Measurements from ENCODE around the gene CD44. TPM values are rescaled to one million over a fixed set of nuclear protein-coding genes. Genes with fewer than 3 reads are reported as not detected.

The CD44 gene
- total RNA-seq, 2 donors from 2014 or later = 385 to 504 TPM

- no peak overlapping the region for H3K27ac Mint-ChIP-seq
- H3K36me3 Mint-ChIP-seq (ENCODE audit: insufficient read depth in 2 of 2) = peaks cover 4 to 7% of the 10 kb centered on the region in 2 donors
- peaks cover 67% of the 10 kb centered on the region for H3K4me1 Mint-ChIP-seq (ENCODE audit: low read depth)
- no peak for DNase-seq
- no peak for ATAC-seq (replicated peaks in 1 of 2)
- H3K4me3 Mint-ChIP-seq = no peak overlapping the region
- no peaks in the 10 kb centered on the region for H3K27me3 Mint-ChIP-seq (ENCODE audit: low read depth)
- H3K9me3 Mint-ChIP-seq = peaks cover 0 to 2% of the 10 kb centered on the region in 2 donors
Observed at GRCh38 chr11:35136311-35136710, 2.7 kb upstream of the CD44 start.

- DNase-seq (no peak), ATAC-seq (replicated peaks in 1 of 2) (no peak)
- Mint-ChIP-seq H3K27me3 (ENCODE audit: low read depth) (no peaks in the 10 kb centered on the region), H3K36me3 (ENCODE audit: insufficient read depth in 2 of 2) (peaks cover 4 to 9% of the 10 kb centered on the region in 2 donors), H3K9me3 (peaks cover 0 to 2% of the 10 kb centered on the region in 2 donors), H3K27ac (peak overlapping the region; percentile 35), H3K4me1 (ENCODE audit: low read depth) (peaks cover 68% of the 10 kb centered on the region), H3K4me3 (peak overlapping the region; percentile 90 to 91)
Observed at GRCh38 chr11:35138058-35138457, 913 bp upstream of the CD44 start.

GRCh38 chr11:35138606-35138942 is 397 bp upstream of the CD44 start:
- peak overlapping the region; percentile 90 to 91 for H3K4me3 Mint-ChIP-seq
- peaks cover 0 to 1% of the 10 kb centered on the region in 2 donors for H3K9me3 Mint-ChIP-seq
- ATAC-seq (replicated peaks in 1 of 2) (no peak), DNase-seq (no peak)
- H3K27me3 Mint-ChIP-seq (ENCODE audit: low read depth) = no peaks in the 10 kb centered on the region
- H3K36me3 Mint-ChIP-seq (ENCODE audit: insufficient read depth in 2 of 2) = peaks cover 4 to 9% of the 10 kb centered on the region in 2 donors
- peak overlapping the region; percentile 52 for H3K27ac Mint-ChIP-seq
- H3K4me1 Mint-ChIP-seq (ENCODE audit: low read depth) = peaks cover 69% of the 10 kb centered on the region

- Mint-ChIP-seq H3K36me3 (ENCODE audit: insufficient read depth in 2 of 2) (peaks cover 4 to 9% of the 10 kb centered on the region in 2 donors), H3K27me3 (ENCODE audit: low read depth) (no peaks in the 10 kb centered on the region), H3K4me3 (peak overlapping the region; percentile 90 to 91), H3K27ac (peak overlapping the region; percentile 96), H3K4me1 (ENCODE audit: low read depth) (peaks cover 71% of the 10 kb centered on the region), H3K9me3 (no peaks in the 10 kb centered on the region)
- ATAC-seq (replicated peaks in 1 of 2) (no peak), DNase-seq (no peak)
Observed at GRCh38 chr11:35139722-35140282, 831 bp downstream of the CD44 start.

GRCh38 chr11:35141071-35141470 is 2.1 kb downstream of the CD44 start:
- DNase-seq (no peak), ATAC-seq (replicated peaks in 1 of 2) (no peak)
- Mint-ChIP-seq H3K9me3 (no peaks in the 10 kb centered on the region), H3K27me3 (ENCODE audit: low read depth) (no peaks in the 10 kb centered on the region), H3K4me3 (peak overlapping the region; percentile 90 to 91), H3K36me3 (ENCODE audit: insufficient read depth in 2 of 2) (peaks cover 4 to 11% of the 10 kb centered on the region in 2 donors), H3K4me1 (ENCODE audit: low read depth) (peaks cover 75% of the 10 kb centered on the region), H3K27ac (peak overlapping the region; percentile 96)

- H3K36me3 Mint-ChIP-seq (ENCODE audit: insufficient read depth in 2 of 2) = peaks cover 4 to 11% of the 10 kb centered on the region in 2 donors
- peak overlapping the region; percentile 90 to 91 for H3K4me3 Mint-ChIP-seq
- no peak for ATAC-seq (replicated peaks in 1 of 2)
- peaks cover 80% of the 10 kb centered on the region for H3K4me1 Mint-ChIP-seq (ENCODE audit: low read depth)
- no peaks in the 10 kb centered on the region for H3K27me3 Mint-ChIP-seq (ENCODE audit: low read depth)
- DNase-seq = peak in 1 of 2 donors; percentile 38
- peaks cover 0 to under 1% of the 10 kb centered on the region in 2 donors for H3K9me3 Mint-ChIP-seq
- peak overlapping the region; percentile 96 for H3K27ac Mint-ChIP-seq
Observed at GRCh38 chr11:35141571-35141971, 2.6 kb downstream of the CD44 start.

- Mint-ChIP-seq H3K27ac (peak overlapping the region; percentile 26), H3K9me3 (peaks cover 0 to 3% of the 10 kb centered on the region in 2 donors), H3K4me3 (peak overlapping the region; percentile 86 to 91), H3K27me3 (ENCODE audit: low read depth) (no peaks in the 10 kb centered on the region), H3K4me1 (ENCODE audit: low read depth) (peaks cover 84% of the 10 kb centered on the region), H3K36me3 (ENCODE audit: insufficient read depth in 2 of 2) (peaks cover 7 to 16% of the 10 kb centered on the region in 2 donors)
- DNase-seq = peak; percentile 47 to 67
- no peak for ATAC-seq (replicated peaks in 1 of 2)
Observed at GRCh38 chr11:35142481-35143075, 3.6 kb downstream of the CD44 start.

- ATAC-seq (replicated peaks in 1 of 2) (peak in 1 of 2 donors; percentile 3), DNase-seq (no peak)
- peak overlapping the region; percentile 98 for H3K27ac Mint-ChIP-seq
- peaks cover 7 to 16% of the 10 kb centered on the region in 2 donors for H3K36me3 Mint-ChIP-seq (ENCODE audit: insufficient read depth in 2 of 2)
- peaks cover 84% of the 10 kb centered on the region for H3K4me1 Mint-ChIP-seq (ENCODE audit: low read depth)
- peak overlapping the region; percentile 77 for H3K4me3 Mint-ChIP-seq
- H3K27me3 Mint-ChIP-seq (ENCODE audit: low read depth) = no peaks in the 10 kb centered on the region
- H3K9me3 Mint-ChIP-seq = peaks cover 2 to 3% of the 10 kb centered on the region in 2 donors
Observed at GRCh38 chr11:35143297-35144135, 4.5 kb downstream of the CD44 start.

- Mint-ChIP-seq H3K27me3 (ENCODE audit: low read depth) (no peaks in the 10 kb centered on the region), H3K9me3 (peaks cover 2 to 3% of the 10 kb centered on the region in 2 donors), H3K27ac (peak overlapping the region; percentile 98), H3K4me1 (ENCODE audit: low read depth) (peaks cover 88% of the 10 kb centered on the region), H3K4me3 (peak overlapping the region; percentile 77), H3K36me3 (ENCODE audit: insufficient read depth in 2 of 2) (peaks cover 11 to 16% of the 10 kb centered on the region in 2 donors)
- ATAC-seq (replicated peaks in 1 of 2) = peak; percentile 54 to 58
- peak; percentile 74 to 81 for DNase-seq
Observed at GRCh38 chr11:35144136-35144741, 5.3 kb downstream of the CD44 start.

GRCh38 chr11:35144806-35145205 is 5.8 kb downstream of the CD44 start:
- DNase-seq (no peak), ATAC-seq (replicated peaks in 1 of 2) (no peak)
- Mint-ChIP-seq H3K27me3 (ENCODE audit: low read depth) (no peaks in the 10 kb centered on the region), H3K36me3 (ENCODE audit: insufficient read depth in 2 of 2) (peaks cover 12 to 14% of the 10 kb centered on the region in 2 donors), H3K27ac (peak overlapping the region; percentile 98), H3K4me3 (peak overlapping the region; percentile 77), H3K9me3 (peaks cover 2 to 3% of the 10 kb centered on the region in 2 donors), H3K4me1 (ENCODE audit: low read depth) (peaks cover 94% of the 10 kb centered on the region)

GRCh38 chr11:35145271-35145670 is 6.3 kb downstream of the CD44 start:
- H3K4me3 Mint-ChIP-seq = peak overlapping the region; percentile 77

GRCh38 chr11:35146074-35146521 is 7.1 kb downstream of the CD44 start:
- peaks cover 97% of the 10 kb centered on the region for H3K4me1 Mint-ChIP-seq (ENCODE audit: low read depth)
- H3K27me3 Mint-ChIP-seq (ENCODE audit: low read depth) = no peaks in the 10 kb centered on the region
- H3K4me3 Mint-ChIP-seq = peak overlapping the region; percentile 77
- H3K36me3 Mint-ChIP-seq (ENCODE audit: insufficient read depth in 2 of 2) = peaks cover 18 to 21% of the 10 kb centered on the region in 2 donors
- H3K9me3 Mint-ChIP-seq = peaks cover 2 to 7% of the 10 kb centered on the region in 2 donors
- ATAC-seq (replicated peaks in 1 of 2) (peak; percentile 66 to 75), DNase-seq (peak; percentile 82 to 92)
- H3K27ac Mint-ChIP-seq = peak overlapping the region; percentile 98

More at GRCh38 chr11:35145271-35145670, 6.3 kb downstream of the CD44 start:
- Mint-ChIP-seq H3K36me3 (ENCODE audit: insufficient read depth in 2 of 2) (peaks cover 14 to 15% of the 10 kb centered on the region in 2 donors), H3K4me1 (ENCODE audit: low read depth) (peaks cover 96% of the 10 kb centered on the region), H3K27me3 (ENCODE audit: low read depth) (no peaks in the 10 kb centered on the region), H3K27ac (peak overlapping the region; percentile 98), H3K9me3 (peaks cover 2 to 3% of the 10 kb centered on the region in 2 donors)
- ATAC-seq (replicated peaks in 1 of 2) (peak; percentile 36 to 46), DNase-seq (peak; percentile 77 to 82)

Measured in activated T-cell treated with anti-CD3 and anti-CD28 coated beads, Interleukin-2, amount 50 U/mL, for 72 hours (primary cell).